Upper lobe of left lung (tissue), 6 donors: ENCODE data around the gene GADD45A. TPM values are rescaled to one million over a fixed set of nuclear protein-coding genes. Genes with fewer than 3 reads are reported as not detected.

Experiments
- ATAC-seq, 2 donors: fragments of 200-7000 bp; cut with Tn5 transposase; one replicate each; pipeline ENCODE4 v1.9.1; 2022; ENCODE audit warnings: mild to moderate bottlenecking in 2 of 2, moderate library complexity in 2 of 2; ENCODE audit not compliant: low FRiP score in 2 of 2
- DNase-seq, 2 donors: peaks; one replicate each; pipeline ENCODE4 v3.0.0-alpha.2; 2019 to 2020
- H3K27ac ChIP-seq, 4 donors: fragments of 200-600 bp; sonication (generic); one replicate each; pipeline ENCODE4 v1.5.1; 2016 to 2019
- H3K27me3 ChIP-seq, 4 donors: fragments of 200-600 bp; sonication (generic); one replicate each; pipeline ENCODE4 v1.5.1; 2017 to 2019
- H3K36me3 ChIP-seq, 4 donors: fragments of 200-600 bp; sonication (generic); one replicate each; pipeline ENCODE4 v1.5.1; 2016 to 2019
- H3K4me1 ChIP-seq, 4 donors: fragments of 200-600 bp; sonication (generic); one replicate each; pipeline ENCODE4 v1.5.1; 2018 to 2019
- H3K4me3 ChIP-seq, 4 donors: fragments of 200-600 bp; sonication (generic); one replicate each; pipeline ENCODE4 v1.5.1; 2017 to 2019; ENCODE audit warnings: mild to moderate bottlenecking in 2 of 4, moderate library complexity in 1 of 4
- H3K9me3 ChIP-seq, 4 donors: fragments of 200-600 bp; sonication (generic); one replicate each; pipeline ENCODE4 v1.5.1; 2018 to 2019
- CTCF ChIP-seq, 6 experiments: fragments of 450-650 bp in 4 of 6; fragments of 200-600 bp in 2 of 6; sonication (generic) in 2 of 6; IDR thresholded peaks; one replicate each; pipeline ENCODE4 v1.5.1; 2016 to 2019; ENCODE audit warnings: antibody characterized with exemption in 6 of 6
- EP300 ChIP-seq, 4 donors: sonication (generic); formaldehyde crosslinking; IDR thresholded peaks; one replicate each; pipeline ENCODE4 v1.5.1; 2017; ENCODE audit warnings: antibody characterized with exemption in 4 of 4, control low read depth in 2 of 4
- POLR2A ChIP-seq, 4 donors: fragments of 450-650 bp; IDR thresholded peaks; one replicate each; pipeline ENCODE4 v1.5.1; 2016 to 2017; ENCODE audit warnings: antibody characterized with exemption in 4 of 4, mild to moderate bottlenecking in 2 of 4
- POLR2AphosphoS5 ChIP-seq, 2 donors: sonication (generic); formaldehyde crosslinking; IDR thresholded peaks; one replicate each; pipeline ENCODE4 v1.5.1; 2017; ENCODE audit warnings: antibody characterized with exemption in 2 of 2
- WGBS, 2 donors: methylation state at CpG; one replicate each; pipeline ENCODE4 v1.1.5; 2017 to 2018; 5-methylcytosine and 5-hydroxymethylcytosine counted together
- total RNA-seq, 6 donors: library from RNA; depleted of rRNA in 4 of 6; stranded (reverse); fragments of >200 nt in 4 of 6; gene quantifications; one replicate each; pipeline versions ENCODE4 v1.1.0 to v1.2.1, GENCODE V29; 2016 to 2021
- donor health status: DM: no; HTN: no; CAD: no; lungs with moderate emphysema.
- donor health status: DM: no; HTN: yes; CAD: no; lungs with severe emphysema.

Gene GADD45A
- 10 to 100 TPM; 21.7 to 45.6 (median 28.2) TPM for total RNA-seq

- WGBS, 2 donors = 0% methylated on average over 37 of the region's 39 CpGs; no CpG with 5 or more reads in 1 of the 2 donors
- ATAC-seq = peak; percentile 93 to 99
These were observed at the start of gene GADD45A for GRCh38 chr1:67685067-67685557. Gene GADD45A, plus strand, starts transcription at chr1:67685201. Its CDS starts 294 bp downstream, at chr1:67685495.

GRCh38 chr1:67636146-67636545 lies 48.9 kb upstream of the GADD45A start:
- H3K27me3 ChIP-seq = no peaks in the 10 kb centered on the region
- ATAC-seq = no peak
- no peak overlapping the region for H3K4me3 ChIP-seq
- no peaks in the 10 kb centered on the region for H3K36me3 ChIP-seq
- no peak overlapping the region for H3K27ac ChIP-seq
- H3K9me3 ChIP-seq = no peaks in the 10 kb centered on the region
- H3K4me1 ChIP-seq = no peaks in the 10 kb centered on the region
- DNase-seq = no peak
- no peak for TF ChIP-seq POLR2A (IDR thresholded peaks at IDR 0.05)
- no peak for TF ChIP-seq CTCF (IDR thresholded peaks at IDR 0.05)
- no peak for TF ChIP-seq POLR2AphosphoS5 (IDR thresholded peaks at IDR 0.05)
- TF ChIP-seq EP300 (IDR thresholded peaks at IDR 0.05) = no peak

More at GRCh38 chr1:67685067-67685557, at the start of gene GADD45A:
- H3K27me3 ChIP-seq = no peaks in the 10 kb centered on the region
- peak within 1 kb of the TSS; percentile 92 to 96 (median 96) for H3K27ac ChIP-seq
- H3K36me3 ChIP-seq = peaks cover 0 to 22% (median 0%) of the 10 kb centered on the region in 4 donors
- H3K4me1 ChIP-seq = peaks cover 15 to 37% (median 26%) of the 10 kb centered on the region in 4 donors
- DNase-seq = peak; percentile 98 to 99
- H3K4me3 ChIP-seq = peak within 1 kb of the TSS; percentile 83 to 94 (median 90)
- TF ChIP-seq EP300 (IDR thresholded peaks at IDR 0.05) (peak in 1 of 4 donors; percentile 63), POLR2A (IDR thresholded peaks at IDR 0.05) (peak in 3 of 4 donors; percentile 85 to 100 (median 99)), POLR2AphosphoS5 (IDR thresholded peaks at IDR 0.05) (peak; percentile 98 to 100), CTCF (IDR thresholded peaks at IDR 0.05) (peak in 2 of 6 experiments; percentile 8 to 25)
- no peaks in the 10 kb centered on the region for H3K9me3 ChIP-seq

- TF ChIP-seq CTCF (IDR thresholded peaks at IDR 0.05) = no peak
- TF ChIP-seq POLR2AphosphoS5 (IDR thresholded peaks at IDR 0.05) = no peak
- TF ChIP-seq EP300 (IDR thresholded peaks at IDR 0.05) = no peak
- Histone ChIP-seq H3K27ac (no peak overlapping the region), H3K4me3 (no peak overlapping the region), H3K9me3 (no peaks in the 10 kb centered on the region), H3K4me1 (no peaks in the 10 kb centered on the region), H3K36me3 (no peaks in the 10 kb centered on the region), H3K27me3 (no peaks in the 10 kb centered on the region)
- 75 to 89% methylated on average over 6 of the region's 6 CpGs for WGBS, 2 donors
- no peak for DNase-seq
- ATAC-seq = no peak
These were observed 45.6 kb upstream of the GADD45A start for GRCh38 chr1:67639361-67639760.

- no peaks in the 10 kb centered on the region for H3K36me3 ChIP-seq
- peaks cover 12 to 14% (median 14%) of the 10 kb centered on the region in 4 donors for H3K4me1 ChIP-seq
- 69 to 86% methylated on average over 9 of the region's 9 CpGs for WGBS, 2 donors
- DNase-seq = no peak
- H3K27ac ChIP-seq = no peak overlapping the region
- no peak for ATAC-seq
- no peak overlapping the region for H3K4me3 ChIP-seq
- no peaks in the 10 kb centered on the region for H3K27me3 ChIP-seq
- H3K9me3 ChIP-seq = no peaks in the 10 kb centered on the region
- TF ChIP-seq CTCF (IDR thresholded peaks at IDR 0.05) = no peak
These were observed 42.4 kb upstream of the GADD45A start for GRCh38 chr1:67642629-67643028.

GRCh38 chr1:67644566-67644965 lies 40.4 kb upstream of the GADD45A start:
- no peak for TF ChIP-seq EP300 (IDR thresholded peaks at IDR 0.05)
- TF ChIP-seq POLR2A (IDR thresholded peaks at IDR 0.05) = no peak
- TF ChIP-seq CTCF (IDR thresholded peaks at IDR 0.05) = no peak
- TF ChIP-seq POLR2AphosphoS5 (IDR thresholded peaks at IDR 0.05) = no peak
- Histone ChIP-seq H3K27ac (no peak overlapping the region), H3K9me3 (no peaks in the 10 kb centered on the region), H3K27me3 (no peaks in the 10 kb centered on the region), H3K4me3 (no peak overlapping the region), H3K36me3 (no peaks in the 10 kb centered on the region), H3K4me1 (peaks cover 12 to 14% (median 14%) of the 10 kb centered on the region in 4 donors)
- DNase-seq (no peak), ATAC-seq (no peak)
- 93 to 100% methylated on average over 3 of the region's 3 CpGs for WGBS, 2 donors
